NCI-H2171 treated with DMSO at 0.1 percent for 48 hours (cell line): Measurements from ENCODE around the gene RNU1-4.
"Not testable (repeated sequence)": the region's sequence is repeated elsewhere in the genome, so short reads cannot be mapped to it uniquely, and the experiment has no call there.

Source experiments
- DNase-seq: peaks from one replicate; lab custom pipeline; 2025; lab: John Stamatoyannopoulos, UW

Gene RNU1-4

GRCh38 chr1:16770139-16770759 lies 29.9 kb downstream of the RNU1-4 start:
- DNase-seq, result not testable (repeated sequence)

- not testable (repeated sequence) for DNase-seq
These were observed 30.7 kb downstream of the RNU1-4 start for GRCh38 chr1:16770896-16771446.

GRCh38 chr1:16772275-16773204 lies 32.2 kb downstream of the RNU1-4 start:
- not testable (repeated sequence) for DNase-seq

GRCh38 chr1:16773205-16773596 lies 32.9 kb downstream of the RNU1-4 start:
- not testable (repeated sequence) for DNase-seq

- not testable (repeated sequence) for DNase-seq
These were observed 33.4 kb downstream of the RNU1-4 start for GRCh38 chr1:16773723-16774122.

GRCh38 chr1:16774773-16775172 lies 34.5 kb downstream of the RNU1-4 start:
- DNase-seq, result not testable (repeated sequence)

- not testable (repeated sequence) for DNase-seq
These were observed 35.0 kb downstream of the RNU1-4 start for GRCh38 chr1:16775290-16775689.

GRCh38 chr1:16776248-16776647 lies 35.9 kb downstream of the RNU1-4 start:
- not testable (repeated sequence) for DNase-seq

GRCh38 chr1:16776835-16777234 lies 36.5 kb downstream of the RNU1-4 start:
- DNase-seq, result not testable (repeated sequence)

GRCh38 chr1:16777821-16778220 lies 37.5 kb downstream of the RNU1-4 start:
- not testable (repeated sequence) for DNase-seq

- not testable (repeated sequence) for DNase-seq
These were observed 39.2 kb downstream of the RNU1-4 start for GRCh38 chr1:16779525-16779924.

GRCh38 chr1:16781033-16781432 lies 40.7 kb downstream of the RNU1-4 start:
- not testable (repeated sequence) for DNase-seq

GRCh38 chr1:16781625-16782024 lies 41.3 kb downstream of the RNU1-4 start:
- DNase-seq, result not testable (repeated sequence)

- DNase-seq, result not testable (repeated sequence)
These were observed 44.6 kb downstream of the RNU1-4 start for GRCh38 chr1:16784955-16785354.

- not testable (repeated sequence) for DNase-seq
These were observed 46.0 kb downstream of the RNU1-4 start for GRCh38 chr1:16786362-16786761.

- not testable (repeated sequence) for DNase-seq
These were observed 46.9 kb downstream of the RNU1-4 start for GRCh38 chr1:16787175-16787574.

- DNase-seq, result not testable (repeated sequence)
These were observed 47.4 kb downstream of the RNU1-4 start for GRCh38 chr1:16787711-16788110.
